SIG-M5 treated with dmso at 0.1 percent for 504 hours (cell line): ENCODE data around the gene SLC2A13.
A peak's percentile ranks its signal among the peaks of the same experiment; 100 is the strongest.
"Not testable (repeated sequence)": the region's sequence is repeated elsewhere in the genome, so short reads cannot be mapped to it uniquely, and the experiment has no call there.

Source experiments
- DNase-seq: peaks from one replicate; lab custom pipeline; 2025; ENCODE audit not compliant: unreplicated experiment; lab: John Stamatoyannopoulos, UW

The SLC2A13 gene

GRCh38 chr12:39874785-39875184 lies 231.1 kb downstream of the SLC2A13 start:
- no peak for DNase-seq

- DNase-seq: no peak
These were observed 232.8 kb downstream of the SLC2A13 start for GRCh38 chr12:39873065-39873464.

- DNase-seq: no peak
These were observed 233.5 kb downstream of the SLC2A13 start for GRCh38 chr12:39872425-39872824.

GRCh38 chr12:39868328-39868725 lies 237.6 kb downstream of the SLC2A13 start:
- DNase-seq: no peak

- no peak for DNase-seq
These were observed 238.1 kb downstream of the SLC2A13 start for GRCh38 chr12:39867631-39868327.

- no peak for DNase-seq
These were observed 239.7 kb downstream of the SLC2A13 start for GRCh38 chr12:39866135-39866534.

GRCh38 chr12:39860695-39861094 lies 245.2 kb downstream of the SLC2A13 start:
- no peak for DNase-seq

GRCh38 chr12:39853003-39853402 lies 252.9 kb downstream of the SLC2A13 start:
- DNase-seq: no peak

GRCh38 chr12:39852346-39852745 lies 253.5 kb downstream of the SLC2A13 start:
- no peak for DNase-seq

- DNase-seq: not testable (repeated sequence)
These were observed 257.7 kb downstream of the SLC2A13 start for GRCh38 chr12:39848218-39848617.

- no peak for DNase-seq
These were observed 258.8 kb downstream of the SLC2A13 start for GRCh38 chr12:39846971-39847650.

GRCh38 chr12:39846304-39846703 lies 259.6 kb downstream of the SLC2A13 start:
- DNase-seq: peak; percentile 81

GRCh38 chr12:39840422-39840821 lies 265.5 kb downstream of the SLC2A13 start:
- DNase-seq: no peak

GRCh38 chr12:39839072-39839471 lies 266.8 kb downstream of the SLC2A13 start:
- no peak for DNase-seq

- DNase-seq: no peak
These were observed 270.1 kb downstream of the SLC2A13 start for GRCh38 chr12:39835517-39836489.

GRCh38 chr12:39831587-39832315 lies 274.1 kb downstream of the SLC2A13 start:
- peak; percentile 34 for DNase-seq

GRCh38 chr12:39830852-39831520 lies 274.9 kb downstream of the SLC2A13 start:
- DNase-seq: no peak

- DNase-seq: no peak
These were observed 275.7 kb downstream of the SLC2A13 start for GRCh38 chr12:39830171-39830570.

GRCh38 chr12:39824505-39825212 lies 281.2 kb downstream of the SLC2A13 start:
- DNase-seq: peak; percentile 2
